ENCODE results near the gene RMDN2.

RMDN2 gene

GRCh38 chr2:38065502-38066135 is 140.5 kb downstream of the RMDN2 start:
- in situ Hi-C loops (cut with HindIII; ENCODE audit: low sequenced_read_pairs), result loop anchor here (25.0 kb wide), 1 partner anchor 672 kb away; no protein-coding TSS in a partner anchor
- TF ChIP-seq, protein P1, sequence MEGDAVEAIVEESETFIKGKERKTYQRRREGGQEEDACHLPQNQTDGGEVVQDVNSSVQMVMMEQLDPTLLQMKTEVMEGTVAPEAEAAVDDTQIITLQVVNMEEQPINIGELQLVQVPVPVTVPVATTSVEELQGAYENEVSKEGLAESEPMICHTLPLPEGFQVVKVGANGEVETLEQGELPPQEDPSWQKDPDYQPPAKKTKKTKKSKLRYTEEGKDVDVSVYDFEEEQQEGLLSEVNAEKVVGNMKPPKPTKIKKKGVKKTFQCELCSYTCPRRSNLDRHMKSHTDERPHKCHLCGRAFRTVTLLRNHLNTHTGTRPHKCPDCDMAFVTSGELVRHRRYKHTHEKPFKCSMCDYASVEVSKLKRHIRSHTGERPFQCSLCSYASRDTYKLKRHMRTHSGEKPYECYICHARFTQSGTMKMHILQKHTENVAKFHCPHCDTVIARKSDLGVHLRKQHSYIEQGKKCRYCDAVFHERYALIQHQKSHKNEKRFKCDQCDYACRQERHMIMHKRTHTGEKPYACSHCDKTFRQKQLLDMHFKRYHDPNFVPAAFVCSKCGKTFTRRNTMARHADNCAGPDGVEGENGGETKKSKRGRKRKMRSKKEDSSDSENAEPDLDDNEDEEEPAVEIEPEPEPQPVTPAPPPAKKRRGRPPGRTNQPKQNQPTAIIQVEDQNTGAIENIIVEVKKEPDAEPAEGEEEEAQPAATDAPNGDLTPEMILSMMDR (IDR thresholded peaks at IDR 0.05; ENCODE audit: low read depth, low read length, missing control alignments), result no peak
- no peak for DNase-seq (ENCODE audit: low read depth)
- no peak overlapping the region for H3K4me3 ChIP-seq (ENCODE audit: low read depth, low read length)

DNA sequence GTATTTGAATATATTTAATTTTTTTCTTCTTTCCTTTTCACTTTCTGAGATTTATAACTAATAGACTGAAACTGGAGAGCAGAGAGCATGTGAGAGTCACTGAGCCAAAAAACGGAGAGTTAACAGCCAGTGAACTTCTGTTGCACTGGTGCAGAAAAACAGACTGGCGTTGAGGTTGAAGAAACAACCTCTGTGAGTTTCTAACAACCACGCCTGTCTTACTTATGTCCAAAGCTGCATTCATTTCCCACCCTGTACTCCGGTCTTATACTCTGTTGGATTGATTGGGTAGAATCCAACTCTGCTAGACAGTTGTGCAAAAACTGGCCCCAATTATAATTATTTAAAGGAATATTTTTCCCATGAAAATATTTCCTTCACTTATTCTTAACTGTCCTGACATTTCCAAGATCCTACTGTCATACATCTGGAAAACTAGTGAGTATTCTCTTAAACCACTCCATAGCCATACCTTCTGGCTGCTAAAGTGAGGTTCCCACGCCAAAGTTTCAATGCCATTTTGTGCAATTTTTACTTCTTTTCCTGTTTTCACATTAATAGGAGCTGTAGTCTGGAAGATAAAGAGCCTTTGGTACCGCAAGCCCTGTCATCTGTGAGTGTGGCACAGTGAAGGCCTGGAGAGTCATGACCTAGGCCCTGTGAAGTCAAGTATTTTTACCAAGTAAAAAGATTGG is 141.5 kb downstream of the RMDN2 start:
- TF ChIP-seq, protein P1 (IDR thresholded peaks at IDR 0.05; ENCODE audit: low read depth, low read length, missing control alignments), result no peak
- in situ Hi-C loops (cut with HindIII; ENCODE audit: low sequenced_read_pairs), result loop anchor here (25.0 kb wide), 1 partner anchor 671 kb away; no protein-coding TSS in a partner anchor
- no peak for DNase-seq (ENCODE audit: low read depth)
- H3K4me3 ChIP-seq (ENCODE audit: low read depth, low read length), result no peak overlapping the region

Data from astrocyte of the cerebellum (primary cell).